HG02610 (cell line): Measurements from ENCODE around the gene CERKL.

Experiments
- ATAC-seq: cut with Tn5 transposase; IDR thresholded peaks from one replicate; pipeline ENCODE4 v1.9.1; 2021; ENCODE audit warnings: mild to moderate bottlenecking, moderate library complexity; ENCODE audit not compliant: unreplicated experiment

Gene CERKL

DNA sequence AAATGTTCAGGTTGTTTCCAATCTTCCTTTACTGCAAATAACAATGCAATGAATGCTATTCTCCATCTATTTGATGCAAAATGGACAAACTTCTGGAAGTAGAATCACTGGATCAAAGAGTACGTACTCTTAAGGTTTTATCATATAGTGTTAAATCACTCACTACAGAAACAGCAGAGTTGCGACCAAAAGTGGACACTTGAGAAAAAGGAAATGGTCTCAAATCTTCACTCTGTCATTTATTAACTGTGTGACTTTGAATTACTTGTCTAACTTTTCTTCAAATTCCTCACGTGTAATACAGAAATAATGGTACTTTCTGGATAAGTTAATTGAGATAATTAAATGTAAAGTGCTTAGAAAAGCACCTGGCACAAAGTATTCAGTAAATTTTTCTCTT is 78.1 kb downstream of the CERKL start:
- ATAC-seq: no peak

DNA sequence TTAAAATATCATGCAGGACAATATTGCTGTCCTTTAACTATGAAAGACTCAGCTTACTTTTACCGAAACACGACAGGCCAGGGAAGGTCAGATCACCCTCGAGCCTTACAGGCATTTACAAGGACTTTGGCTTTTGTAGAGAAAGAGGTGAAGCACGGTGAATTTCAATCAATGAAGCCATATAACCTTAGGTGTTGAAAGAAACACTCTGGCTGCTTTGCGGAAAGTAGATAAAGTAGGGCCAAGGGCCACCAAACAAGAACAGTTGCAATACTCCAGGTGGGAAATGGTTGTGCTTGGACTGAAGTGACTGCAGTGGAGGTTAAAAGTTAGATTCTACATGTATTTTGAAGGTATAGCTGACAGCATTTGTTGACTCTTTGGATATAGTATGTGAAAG is 80.5 kb downstream of the CERKL start:
- ATAC-seq: no peak

DNA sequence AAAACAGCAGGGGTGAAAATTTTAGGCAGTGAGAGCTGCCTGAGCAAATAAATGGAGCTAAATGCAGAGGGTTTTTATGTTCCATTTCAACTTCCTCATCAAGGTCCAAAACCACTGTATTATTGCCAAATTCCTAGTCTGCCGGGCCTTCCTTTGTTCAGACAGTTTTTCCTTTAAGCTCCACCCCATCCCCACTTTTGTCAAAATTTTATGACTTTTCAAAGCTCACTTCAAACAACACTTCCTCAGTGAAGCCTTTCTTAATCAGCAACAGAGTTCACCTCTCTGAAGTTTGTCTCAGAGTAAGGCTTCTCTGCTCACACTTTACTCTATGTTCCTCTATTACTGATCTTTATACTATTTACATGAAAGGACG is 81.3 kb downstream of the CERKL start:
- no peak for ATAC-seq

DNA sequence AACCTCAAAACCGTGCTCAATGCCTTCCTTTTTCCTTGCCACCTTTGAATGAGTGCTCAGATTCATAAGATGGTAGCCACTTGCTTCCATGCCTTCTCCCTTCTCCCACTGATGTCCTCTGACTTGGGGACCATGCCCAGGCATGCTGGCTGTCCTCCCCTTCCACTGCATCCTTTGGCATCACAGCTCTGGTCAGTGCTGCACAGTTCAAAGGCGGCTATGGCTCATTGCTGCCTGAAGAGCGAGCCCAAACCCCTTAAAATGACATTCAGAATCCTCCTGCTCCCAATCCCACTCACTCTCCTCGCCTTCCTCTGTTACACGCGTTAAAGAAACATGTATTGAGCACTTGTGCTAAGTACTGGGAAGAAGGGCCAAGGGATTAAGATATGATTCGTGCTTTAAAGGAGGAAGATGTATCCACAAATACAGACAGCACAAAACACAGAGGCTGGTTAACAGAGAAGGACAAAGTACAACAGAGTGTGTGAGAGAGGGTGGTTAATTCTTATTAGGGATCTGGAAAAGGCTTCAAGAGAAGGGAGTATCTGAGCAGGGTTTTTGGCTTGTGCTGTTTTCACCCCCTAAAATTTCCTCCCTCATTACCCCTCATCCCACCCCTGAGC is 81.8 kb downstream of the CERKL start:
- no peak for ATAC-seq

DNA sequence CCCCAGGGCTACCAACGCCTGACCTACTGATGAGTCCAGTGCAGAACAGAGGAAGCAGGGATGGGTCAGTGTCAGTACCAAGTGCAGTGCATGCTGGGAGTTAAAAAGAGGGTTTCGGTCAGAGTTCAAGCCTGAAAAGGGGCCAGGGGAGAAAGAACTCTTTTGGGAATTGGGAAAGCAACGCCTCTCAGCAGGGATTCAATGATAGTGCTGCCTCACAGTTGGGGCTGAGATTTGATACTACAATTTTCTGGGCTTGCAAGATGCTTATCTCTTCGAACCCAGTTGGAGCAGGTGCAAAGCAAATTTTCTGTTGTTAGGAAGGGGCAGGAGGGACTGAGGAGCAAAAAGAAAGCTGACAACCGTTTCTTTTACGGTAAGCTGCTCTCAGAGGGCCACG is 82.6 kb downstream of the CERKL start:
- no peak for ATAC-seq

DNA sequence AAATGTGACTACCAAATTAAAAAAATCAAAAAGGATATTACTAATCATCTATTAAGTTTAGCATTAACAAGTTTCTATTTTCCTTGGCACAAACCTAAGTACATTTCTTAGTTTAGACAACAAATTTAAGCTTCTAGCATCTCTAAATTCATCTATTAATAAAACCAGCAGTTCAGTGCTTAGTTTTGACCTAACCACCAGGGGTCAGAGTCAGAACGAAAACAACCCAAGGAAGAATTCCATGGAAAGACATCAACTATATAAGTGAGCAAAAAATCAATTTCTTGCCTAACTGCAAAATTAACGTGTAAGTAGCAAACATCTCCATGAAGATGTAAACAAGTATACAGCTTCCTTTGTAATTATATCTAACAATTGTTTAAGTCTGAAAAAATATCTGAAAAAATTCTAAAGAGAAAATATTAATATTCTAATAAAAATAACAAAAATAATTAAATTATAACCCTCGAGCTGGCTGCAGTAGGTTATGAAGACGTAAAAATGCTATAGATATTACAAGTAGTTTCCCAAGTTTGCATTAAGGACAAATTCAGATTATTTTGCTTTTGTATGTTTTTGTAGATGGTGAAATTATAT is 83.7 kb downstream of the CERKL start:
- no peak for ATAC-seq

DNA sequence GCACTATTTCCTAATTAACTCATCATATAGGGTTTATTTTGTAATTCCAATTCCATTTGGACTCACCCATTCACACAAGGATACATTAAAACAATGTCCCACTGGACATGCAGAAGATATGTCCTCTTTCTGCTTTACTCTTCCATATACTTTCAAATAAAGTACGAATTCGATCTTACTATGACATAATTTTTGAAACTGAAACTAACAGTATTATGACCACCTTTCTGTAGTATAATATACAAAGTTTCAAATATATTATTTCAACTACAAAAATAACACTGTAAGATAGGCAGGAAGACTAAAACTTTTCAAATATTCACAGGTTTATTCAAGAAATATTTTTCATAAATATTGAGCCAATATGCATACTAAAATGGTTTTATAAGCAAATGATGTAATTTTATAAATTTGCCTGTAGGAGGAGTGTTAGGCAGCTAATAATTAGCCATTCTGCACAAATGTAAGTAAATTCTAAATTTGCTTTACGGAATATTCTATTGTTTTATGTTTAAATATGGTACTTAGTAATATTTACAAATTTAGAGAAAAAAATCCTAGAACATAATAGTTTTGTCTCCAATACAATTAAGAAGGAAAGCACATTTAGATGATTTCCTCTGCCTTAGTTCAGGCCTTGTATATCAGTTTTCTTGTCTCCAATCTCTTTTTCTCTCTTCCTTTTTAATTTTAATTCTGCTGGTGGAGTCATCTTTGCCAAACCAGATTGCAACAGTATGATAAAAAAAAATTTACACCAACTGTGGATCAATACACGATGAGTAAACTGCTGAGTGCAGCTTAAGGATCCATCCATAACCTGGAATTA is 85.9 kb downstream of the CERKL start:
- ATAC-seq: no peak

DNA sequence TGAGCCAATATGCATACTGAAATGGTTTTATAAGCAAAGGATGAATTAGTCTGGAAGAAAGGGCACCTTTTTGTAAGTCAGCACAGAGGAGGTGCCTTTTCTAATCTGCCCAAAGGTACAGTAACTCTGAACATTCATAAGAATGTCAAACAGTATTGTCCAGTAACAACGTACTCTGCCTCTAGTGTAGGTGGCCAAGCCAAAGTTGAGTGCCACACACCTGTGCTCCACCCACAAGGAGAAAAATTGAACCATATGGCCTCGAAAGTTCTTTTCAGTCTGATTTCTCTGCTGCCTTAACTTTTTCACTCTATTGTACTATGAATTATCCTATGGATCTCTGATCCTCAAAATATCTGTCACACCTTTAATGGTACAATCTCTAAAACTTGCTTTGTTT is 86.8 kb downstream of the CERKL start:
- no peak for ATAC-seq

DNA sequence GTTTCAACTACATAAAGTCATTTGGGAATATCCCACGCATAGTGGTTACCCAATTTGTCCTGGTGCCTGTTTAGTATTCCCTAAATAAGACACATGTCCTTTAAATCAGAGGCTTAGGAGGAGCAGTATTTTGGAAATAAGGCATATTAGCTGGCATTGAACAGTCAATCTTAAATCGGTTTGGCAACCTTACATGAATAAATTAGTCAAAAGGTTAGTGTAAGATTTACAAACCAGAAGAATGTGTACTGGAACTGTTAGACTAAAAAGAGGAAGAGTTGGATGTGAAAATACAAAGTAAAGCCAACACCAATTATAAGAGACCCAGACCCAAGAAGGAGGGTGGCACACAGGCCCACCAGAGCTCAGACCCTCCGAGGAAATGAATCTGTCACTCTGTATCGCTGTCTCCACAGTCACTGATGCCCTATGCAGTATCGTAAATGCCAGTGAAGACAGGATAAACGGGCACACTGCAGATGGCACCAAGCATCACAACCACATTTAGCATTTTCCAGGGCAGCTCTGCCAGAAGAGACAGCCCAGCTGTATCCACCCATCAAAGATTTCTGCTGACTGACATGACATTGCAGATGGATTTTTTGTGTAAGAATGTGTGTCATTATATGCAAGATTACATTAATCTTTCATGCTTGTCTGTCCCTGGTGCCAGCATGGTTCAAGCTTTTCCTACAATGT is 90.4 kb downstream of the CERKL start:
- no peak for ATAC-seq

DNA sequence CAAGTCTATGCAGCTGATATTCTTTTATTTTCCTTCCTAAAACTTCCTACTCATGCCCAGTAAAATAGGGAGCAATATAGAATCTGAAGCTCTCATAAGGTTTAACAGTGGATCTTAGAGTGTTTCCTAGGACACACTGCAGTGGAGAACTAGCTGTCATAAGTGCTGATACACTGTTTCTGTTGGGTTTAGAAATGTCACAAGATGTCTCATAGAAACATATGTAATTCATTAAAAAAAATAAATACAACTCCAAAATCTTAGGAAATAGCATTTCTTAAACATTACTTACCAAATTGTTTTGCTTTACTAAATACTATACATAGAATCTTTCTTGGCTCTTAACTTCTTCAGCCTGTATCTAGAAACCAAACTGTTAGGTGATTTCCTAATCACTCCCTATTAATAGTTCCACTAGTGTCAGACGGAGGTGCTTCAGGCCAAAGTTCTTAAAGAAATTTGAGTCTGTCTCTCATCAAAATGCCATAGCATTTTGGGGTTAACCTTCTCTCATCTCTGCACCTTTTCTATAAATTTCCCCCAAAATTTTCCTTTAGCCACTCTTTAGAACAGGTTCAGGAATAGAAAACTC is 93.7 kb downstream of the CERKL start:
- no peak for ATAC-seq

DNA sequence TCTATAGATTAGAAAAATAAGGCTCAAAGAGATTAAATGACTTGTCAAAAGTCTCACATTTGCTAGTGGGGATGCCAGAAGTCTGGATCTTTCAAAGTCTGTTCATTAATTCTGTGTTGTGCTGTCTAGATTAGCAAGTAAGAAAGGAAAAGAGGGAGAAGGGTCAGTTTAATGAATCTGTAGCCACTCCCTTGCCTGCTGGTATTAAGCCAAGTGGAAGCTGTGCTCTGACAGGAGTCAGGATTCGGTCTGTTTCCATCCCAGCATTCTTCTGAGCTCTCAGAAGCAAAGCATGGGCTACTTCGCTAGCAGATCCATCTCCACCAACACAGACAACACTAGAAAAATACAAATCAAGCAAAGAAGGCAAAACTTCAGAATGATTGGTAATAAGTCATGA is 98.5 kb downstream of the CERKL start:
- ATAC-seq: no peak

DNA sequence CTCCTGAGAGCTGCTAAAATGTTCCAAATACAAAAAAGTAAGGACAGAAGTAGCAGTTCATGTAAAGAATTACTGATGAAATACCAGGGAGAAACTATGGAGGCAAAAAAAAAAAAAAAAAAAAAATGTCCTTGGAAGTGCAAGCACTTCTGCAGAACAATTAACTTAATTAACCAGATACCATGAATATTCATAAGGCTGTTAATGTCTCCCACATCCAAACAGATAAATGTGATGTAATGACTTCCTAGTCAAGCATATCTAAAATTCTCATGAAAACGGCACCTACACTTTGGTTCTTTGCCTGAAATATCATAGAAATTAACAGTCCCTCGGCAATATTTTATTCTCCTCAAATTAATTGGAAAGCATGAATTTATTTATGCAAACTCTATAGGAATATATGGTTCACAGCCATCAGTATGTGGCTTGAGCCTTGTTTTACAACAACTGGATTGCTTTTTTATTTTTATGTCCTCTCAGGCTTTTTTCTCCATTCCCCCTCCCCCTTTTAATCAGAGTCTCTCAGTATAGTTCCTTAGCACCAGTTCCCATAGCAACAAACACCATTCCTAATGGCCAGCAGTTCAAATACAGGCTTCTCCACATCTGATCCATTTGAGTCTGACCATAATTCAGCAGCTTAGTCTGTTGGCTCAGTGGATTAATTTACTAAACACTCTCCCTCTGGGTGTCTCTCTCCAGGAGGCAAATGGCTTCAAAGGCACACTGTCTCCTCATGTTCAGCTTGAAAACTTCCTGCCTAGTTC is 102.7 kb downstream of the CERKL start:
- no peak for ATAC-seq

DNA sequence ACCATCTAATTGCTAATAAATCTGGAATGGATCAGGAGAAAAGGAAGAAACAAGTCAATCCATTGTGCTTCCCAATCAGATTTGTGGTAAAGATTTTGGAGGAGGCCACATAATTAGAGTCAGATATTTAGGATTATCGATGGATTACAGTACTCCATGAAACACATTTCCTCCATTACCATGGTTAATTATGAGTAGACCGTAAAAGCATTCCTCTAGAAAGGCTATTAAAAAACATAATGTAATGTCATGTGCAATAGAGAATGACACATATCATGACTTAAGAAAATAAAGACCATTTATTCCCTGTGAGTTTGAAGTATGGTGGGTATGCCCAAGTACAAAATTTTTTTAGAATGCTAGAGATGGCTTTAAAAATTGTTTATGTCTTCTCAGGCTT is 103.7 kb downstream of the CERKL start:
- ATAC-seq: no peak

DNA sequence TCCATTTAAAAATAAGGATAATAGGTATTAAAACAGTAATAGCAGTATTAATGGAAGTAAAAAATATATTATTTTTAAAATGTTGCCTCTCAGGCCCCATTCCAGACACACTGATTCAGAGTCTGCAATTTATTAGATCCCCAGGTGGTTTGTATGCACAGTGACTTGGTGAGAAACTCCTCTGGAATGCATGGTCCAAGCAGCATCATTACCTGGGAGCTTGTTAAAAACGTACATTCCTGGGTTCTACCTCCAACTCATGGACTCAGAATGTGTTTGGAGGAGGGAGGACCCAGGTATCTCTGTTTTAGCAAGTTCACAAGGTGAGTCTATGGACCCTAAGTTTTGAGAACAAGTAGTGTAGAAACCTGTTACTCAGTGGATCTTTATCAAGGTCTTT is 104.1 kb downstream of the CERKL start:
- ATAC-seq: no peak

DNA sequence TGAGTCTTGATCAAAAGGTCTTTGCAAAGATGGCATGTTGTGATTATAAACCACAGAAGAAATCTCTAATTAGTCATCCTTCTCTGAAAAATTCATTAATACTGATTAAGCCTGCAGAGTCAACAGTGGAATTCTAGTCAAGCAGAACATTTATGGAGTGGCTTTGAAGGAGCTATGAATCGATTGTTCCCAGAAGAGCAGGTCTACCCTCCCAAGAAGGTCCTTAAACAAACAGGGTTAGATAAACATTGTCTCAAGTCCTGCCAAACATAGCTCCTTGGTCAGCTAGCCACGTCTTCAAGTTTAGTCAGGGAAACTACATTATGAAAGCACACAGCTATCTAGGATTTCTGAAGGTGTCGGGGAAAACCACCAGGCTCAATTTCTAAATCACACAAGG is 110.8 kb downstream of the CERKL start:
- ATAC-seq: no peak

DNA sequence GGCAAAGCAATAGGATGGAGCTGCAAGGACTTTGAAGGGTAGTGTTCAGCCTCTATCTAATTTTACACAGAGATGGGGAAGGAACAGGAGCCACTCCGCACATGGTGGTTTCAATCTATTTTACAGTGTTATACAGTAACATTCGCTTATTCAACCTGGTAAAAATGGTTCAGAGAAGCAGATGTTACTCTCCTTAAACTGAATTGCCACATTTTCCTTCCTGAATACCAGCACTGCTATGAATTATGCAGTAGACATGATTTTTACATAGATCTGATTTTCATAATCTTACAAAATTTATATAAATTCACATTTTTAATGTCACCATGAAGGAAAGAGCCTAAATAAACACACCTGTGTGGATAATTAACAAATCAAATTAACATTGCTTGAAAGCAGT is 114.7 kb downstream of the CERKL start:
- ATAC-seq: no peak

DNA sequence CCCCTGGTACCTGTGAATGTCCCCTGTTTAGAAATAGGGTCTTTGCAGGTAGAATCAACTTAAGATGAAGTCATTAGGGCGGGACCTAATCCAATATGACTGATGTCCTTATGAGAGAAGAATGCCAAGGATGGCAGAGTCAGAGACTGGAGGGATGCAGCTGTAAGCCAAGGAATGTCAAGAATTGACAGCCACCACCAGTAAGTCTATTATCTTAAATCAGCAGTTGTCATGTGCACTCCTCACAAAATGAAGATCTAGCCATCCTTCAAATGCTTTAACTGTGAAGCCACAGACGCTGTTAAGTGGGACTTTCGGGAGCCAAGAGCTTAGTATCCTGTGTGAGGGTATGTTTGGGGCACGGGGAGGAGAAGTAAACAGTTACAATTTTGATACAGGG is 116.5 kb downstream of the CERKL start:
- no peak for ATAC-seq

DNA sequence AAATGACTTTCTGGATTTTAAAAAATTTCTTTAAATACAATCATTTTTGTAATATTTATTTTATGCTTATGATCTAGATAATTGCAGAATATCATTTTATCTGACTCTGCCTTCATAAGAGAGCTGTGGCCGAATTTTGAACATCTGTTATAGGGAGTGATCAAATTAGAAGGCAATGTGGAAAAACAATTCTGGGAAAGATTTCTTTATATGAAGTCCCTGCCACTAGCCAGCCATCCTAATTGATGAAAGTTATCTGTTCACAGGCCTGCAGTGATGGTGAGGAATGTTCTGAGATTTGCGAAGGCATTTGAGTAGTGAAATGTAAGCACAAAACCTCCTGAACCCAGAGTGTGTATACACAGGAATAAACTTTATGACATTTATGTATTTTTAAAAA is 120.2 kb downstream of the CERKL start:
- ATAC-seq: no peak

DNA sequence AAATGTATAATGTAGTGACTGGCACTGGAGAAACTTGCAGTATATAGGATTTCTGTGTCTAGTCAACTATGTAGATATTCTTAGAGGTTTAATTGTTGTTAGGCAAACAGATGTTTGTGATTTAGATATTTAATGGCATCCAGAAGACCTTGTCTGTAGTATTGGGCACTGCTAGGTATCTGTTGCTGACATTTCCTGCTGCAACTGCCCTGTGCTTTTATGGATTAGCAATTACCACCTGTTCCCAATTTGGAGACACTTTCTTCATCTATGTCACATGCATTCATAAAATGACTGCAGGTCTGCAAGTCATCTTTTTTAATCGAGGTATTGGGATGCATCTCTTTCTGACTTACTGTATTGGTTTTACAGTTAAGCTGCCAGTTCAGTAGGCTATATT is 128.5 kb downstream of the CERKL start:
- no peak for ATAC-seq

DNA sequence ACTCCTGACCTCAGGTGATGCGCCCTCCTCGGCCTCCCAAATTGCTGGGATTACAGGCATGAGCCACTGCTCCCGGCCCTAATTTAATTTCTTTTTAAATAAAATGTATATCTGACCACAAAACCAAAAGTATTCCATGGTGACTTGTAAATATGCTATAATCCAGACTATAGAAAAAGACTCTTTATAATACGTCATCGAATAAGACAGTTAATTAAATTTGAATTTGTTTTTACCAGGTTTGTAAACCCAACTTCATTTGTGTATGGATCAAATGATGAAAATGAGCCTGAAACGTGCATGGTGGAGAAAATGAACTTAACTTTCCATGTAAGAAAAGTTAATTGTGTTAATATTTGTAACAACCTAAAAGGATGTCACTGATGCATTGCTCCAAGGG is 129.8 kb downstream of the CERKL start:
- no peak for ATAC-seq

DNA sequence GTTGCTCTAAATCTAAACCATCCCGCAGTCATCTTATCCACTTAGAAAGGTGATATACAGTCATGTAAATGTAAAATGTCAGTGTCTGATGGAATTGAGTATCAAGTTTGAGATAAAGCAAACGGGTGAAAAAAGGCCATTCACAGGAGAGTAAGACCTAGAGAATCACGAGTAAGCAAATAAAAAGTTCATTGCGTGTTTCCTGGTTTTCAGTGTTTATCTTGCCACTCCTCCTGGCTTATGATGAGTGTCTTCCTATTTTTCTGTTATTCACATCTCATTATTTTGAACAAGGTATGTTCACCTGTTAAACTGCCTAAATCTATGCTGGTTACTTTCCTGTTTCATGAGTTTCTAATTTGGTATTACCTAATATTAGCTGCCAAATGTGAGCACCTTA is 130.9 kb downstream of the CERKL start:
- no peak for ATAC-seq
